Kidney capillary endothelial cell (primary cell): ENCODE measurements around the gene FBLN2.
A peak's percentile ranks its signal among the peaks of the same experiment; 100 is the strongest.

ENCODE experiments used
- DNase-seq: peaks from one replicate; pipeline ENCODE4 v3.0.0-alpha.2; 2018; ENCODE audit warnings: low spot score

FBLN2 gene

GRCh38 chr3:13532085-13532484 is 16.8 kb upstream of the FBLN2 start:
- DNase-seq: no peak

DNA sequence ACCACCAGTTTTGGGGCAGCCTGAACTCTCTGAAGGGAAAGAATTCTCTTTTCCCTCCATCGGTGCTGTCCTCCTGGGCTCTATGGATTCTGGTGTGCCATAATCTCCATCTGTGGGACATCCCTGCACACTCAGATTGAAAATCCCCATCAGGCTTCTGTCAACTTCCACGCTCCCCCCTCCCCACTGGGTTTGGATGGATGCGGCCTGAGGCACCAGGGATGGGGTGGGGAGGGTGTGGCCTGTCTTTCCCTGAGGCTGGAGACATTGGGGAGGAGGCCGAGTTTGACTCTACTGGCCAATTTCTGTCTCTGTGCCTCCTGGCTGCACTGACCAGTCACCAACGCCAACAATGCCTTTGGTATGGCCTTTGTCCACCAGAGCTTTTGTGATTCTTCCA is 16.3 kb upstream of the FBLN2 start:
- no peak for DNase-seq

- no peak for DNase-seq
Observed at GRCh38 chr3:13533885-13534301, 15.0 kb upstream of the FBLN2 start.

DNA sequence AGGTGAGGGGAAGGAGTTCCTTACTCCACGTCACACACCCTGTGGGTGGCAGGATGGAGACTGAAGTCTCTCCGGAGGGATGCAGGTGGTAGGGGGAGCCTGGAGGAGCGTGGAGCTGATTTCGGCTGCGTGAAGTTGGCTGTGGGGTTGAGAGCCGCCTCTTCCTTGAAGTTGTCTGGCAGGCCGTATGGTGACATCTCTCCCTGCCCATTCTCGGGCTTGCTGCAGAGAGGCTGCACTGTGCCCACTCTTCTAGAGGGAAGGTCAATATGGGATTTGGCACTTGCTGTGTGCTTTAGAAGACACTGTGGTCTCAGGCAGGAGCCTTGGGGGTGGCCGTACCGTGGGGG is 13.4 kb upstream of the FBLN2 start:
- no peak for DNase-seq

GRCh38 chr3:13535905-13536304 is 13.0 kb upstream of the FBLN2 start:
- no peak for DNase-seq

DNA sequence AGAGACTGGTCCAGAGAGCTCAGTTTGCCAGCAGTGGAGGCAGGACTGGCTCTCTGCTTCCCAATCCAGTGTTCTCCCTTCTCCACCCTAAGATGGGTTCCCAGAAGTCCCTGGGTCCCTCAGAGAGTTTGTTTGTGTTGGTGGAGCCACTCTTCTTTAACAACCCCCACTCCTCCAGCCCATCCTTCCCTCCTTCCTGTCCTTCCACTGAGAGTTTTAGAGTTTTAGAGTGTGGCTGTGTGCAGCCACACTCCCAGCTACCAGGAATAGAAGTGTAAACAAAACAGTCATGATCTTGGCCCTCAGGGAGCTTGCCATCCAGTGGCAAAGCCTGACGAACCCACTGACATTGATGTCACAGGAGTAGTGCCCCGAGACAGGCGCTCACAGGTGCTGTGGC is 12.5 kb upstream of the FBLN2 start:
- no peak for DNase-seq

DNA sequence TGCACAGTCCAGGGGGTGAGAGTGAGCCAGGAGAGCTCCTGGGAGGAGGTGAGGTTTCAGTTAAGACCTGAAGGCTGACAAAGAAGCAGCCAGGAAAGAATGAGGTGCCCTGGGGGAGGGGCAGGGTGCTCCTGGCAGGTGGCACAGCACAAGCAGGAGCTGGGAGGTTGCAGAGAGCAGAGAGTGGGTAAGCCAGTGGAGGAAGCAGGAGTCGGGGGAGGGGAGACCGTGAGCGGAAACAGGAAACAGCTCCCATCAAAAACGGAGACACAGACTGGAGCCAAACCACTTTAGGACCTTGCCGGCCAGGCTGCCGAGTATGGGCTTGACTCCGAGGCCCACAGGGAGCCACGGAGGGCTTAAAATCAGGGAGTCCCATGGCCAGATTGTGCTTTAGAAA is 12.1 kb upstream of the FBLN2 start:
- DNase-seq: peak; percentile 7

- no peak for DNase-seq
Observed at GRCh38 chr3:13537244-13537908, 11.5 kb upstream of the FBLN2 start.

DNA sequence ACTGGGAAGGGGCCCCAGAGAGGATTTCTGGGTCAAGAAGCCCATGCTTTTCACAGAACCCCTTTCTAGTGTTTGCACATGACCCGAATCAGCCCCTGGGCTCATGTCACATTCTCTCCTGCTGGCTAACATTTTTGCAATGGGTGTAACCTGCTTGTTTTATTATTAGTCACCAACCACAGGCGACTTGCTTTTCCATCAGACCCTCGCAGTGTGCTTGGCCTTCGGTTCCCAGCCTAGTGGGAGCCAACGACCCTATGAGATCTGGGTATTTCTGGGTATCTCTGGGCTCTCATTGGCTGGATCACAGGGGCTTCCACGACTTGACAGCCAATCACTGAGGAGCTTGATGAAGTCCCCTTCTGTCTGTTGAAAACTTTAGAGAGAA is 11.0 kb upstream of the FBLN2 start:
- no peak for DNase-seq

- no peak for DNase-seq
Observed at GRCh38 chr3:13538520-13539291, 10.2 kb upstream of the FBLN2 start.

DNA sequence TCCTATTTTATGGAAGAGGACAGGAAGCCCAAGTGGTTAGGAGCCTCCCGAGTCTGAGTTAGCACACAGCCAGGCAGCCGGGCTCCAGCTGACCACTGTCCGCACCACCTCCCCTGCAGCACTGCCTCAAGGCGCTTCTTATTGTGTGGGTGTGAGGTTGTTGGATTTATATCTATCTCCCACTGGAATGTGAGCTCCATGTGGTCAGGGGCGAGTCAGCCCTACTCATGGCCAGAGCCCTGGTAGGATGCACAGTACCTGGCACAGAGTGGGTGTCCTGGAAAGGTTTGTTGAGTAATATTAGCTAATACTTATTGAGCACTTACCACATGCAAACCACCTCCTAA is 9.7 kb upstream of the FBLN2 start:
- DNase-seq: no peak

DNA sequence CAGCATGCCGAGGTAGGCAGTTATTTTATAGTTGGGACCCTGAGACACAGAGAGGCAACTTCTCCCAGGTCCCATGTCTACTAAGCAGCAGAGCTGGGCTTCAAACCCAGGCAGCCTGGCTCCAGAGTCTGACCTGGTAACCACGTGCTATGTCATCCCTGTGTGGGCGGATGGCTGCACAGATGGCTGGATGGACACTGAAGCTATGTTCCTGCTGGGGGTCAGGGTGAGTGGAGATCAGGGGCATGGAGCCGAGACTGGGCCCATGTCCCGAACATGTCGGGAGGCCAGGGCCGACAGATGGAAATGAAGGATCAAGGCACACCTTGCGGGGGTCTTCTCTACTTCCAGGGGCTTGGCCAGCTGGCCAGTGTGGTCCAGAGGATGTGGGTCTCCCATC is 9.3 kb upstream of the FBLN2 start:
- DNase-seq: no peak

GRCh38 chr3:13540297-13540995 is 8.5 kb upstream of the FBLN2 start:
- DNase-seq: no peak

DNA sequence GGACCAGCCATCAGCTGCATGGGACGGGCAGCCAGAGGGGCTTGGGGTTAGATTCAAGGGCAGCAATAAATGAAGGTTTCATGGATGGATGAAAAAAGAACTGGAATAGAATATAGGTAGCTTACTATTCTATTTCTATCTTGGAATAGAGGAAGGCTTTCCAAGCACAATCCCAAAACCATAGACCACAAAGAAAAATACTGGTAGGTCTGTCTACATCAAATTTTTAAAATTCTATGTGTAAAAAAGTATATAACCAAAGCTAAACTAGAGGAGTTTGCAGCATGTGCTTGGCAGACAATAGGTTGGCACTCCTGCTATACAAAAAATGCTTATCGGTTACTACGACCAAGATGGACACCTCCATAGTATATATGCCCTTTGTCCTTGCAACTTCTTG is 7.2 kb upstream of the FBLN2 start:
- DNase-seq: no peak

DNA sequence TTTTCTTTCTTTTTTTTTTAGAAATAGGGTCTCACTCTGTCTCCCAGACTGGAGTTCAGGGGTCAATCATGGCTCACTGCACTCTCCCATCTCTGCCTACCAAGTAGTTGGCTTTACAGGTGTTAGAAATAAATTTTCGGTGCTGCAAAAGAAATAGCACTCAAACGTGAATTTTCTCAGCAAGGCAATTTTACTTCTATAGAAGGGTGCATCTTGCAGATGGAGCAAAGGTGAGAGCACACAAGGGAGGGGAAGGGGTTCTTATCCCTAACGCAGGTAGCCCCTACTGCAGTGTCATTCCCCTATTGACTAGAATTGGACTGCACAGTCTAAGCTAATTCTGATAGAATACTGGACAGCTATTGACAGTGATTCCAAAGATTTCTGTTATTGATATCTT is 6.8 kb upstream of the FBLN2 start:
- DNase-seq: no peak

DNA sequence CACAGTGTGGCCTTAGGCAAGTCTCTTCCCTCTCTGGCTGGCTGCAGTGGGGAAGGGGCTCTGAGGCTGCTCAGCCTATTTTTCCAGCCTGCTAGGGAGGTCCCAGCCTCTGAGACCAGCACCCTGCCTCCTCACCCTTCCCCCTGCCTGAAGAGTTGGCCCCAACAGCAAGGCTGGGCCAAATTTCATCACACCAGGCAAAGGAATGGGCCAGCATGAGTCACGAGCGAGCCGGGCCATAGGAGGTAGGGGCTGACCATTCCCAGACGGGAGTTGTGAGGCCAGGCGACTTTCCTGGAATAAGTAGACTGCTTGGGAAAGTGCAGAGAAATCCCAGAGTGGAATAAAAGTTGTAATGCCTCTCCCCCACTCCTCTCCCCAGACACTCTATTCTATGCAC is 5.7 kb upstream of the FBLN2 start:
- no peak for DNase-seq

GRCh38 chr3:13544293-13544831 is 4.6 kb upstream of the FBLN2 start:
- DNase-seq: no peak

DNA sequence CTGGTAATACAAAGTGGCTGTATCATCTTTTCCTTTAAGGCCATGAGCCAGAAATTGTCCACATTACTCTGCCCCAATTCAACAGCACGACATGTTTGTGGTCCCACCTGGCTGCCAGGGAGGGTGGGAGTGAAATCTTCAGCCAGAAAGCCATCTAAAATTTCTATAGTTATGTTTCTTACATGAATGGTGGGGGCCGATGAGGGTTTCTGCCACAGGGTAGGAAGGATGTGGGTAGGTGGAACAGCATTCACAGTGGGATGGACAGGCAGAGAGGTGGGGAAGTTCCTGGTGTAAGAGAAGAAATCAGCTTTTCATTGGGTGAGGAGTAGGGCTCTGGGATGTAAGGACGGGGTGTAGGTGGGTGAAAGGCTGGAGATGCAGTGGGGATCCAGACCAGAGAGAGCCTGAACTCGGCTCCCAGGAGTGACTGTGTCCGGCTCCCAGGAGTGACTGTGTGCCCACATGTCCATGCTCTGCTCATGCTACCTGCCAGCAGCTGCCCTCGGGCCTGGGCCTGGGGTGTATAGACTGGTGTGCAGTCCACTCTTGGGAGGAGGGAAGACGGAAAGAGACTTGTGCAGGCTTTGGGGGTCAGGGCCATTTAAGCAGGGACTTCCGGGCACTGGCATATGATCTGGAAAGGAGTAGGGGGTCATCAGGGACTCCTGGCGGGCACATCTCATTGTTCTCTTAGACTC is 3.8 kb upstream of the FBLN2 start:
- DNase-seq: no peak

- no peak for DNase-seq
Observed at GRCh38 chr3:13545952-13546454, 2.9 kb upstream of the FBLN2 start.

DNA sequence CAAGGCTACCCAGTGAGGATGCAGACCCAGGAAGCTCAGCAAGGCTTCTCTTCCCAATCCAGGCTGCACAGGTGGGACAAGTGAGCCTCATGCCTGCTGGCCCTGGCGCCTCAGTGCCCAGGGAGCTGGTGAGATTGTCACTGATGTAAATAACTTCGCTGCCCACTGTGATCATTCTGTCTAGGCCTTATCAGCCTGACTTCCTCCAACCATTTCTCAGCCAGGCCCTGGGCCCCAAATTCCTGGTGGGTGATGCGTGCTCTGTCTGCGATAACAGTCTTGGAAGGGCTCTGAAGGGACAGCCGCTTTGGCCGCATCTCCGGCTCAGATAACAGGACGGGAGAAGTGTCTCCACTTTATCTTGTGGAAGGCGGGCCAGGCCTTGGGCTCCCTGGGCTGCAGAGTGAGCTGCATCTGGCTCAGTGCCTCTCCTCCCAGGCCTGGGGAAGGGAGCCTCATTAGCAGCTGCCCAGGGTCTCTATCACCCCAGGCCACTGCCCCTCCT is 2.2 kb upstream of the FBLN2 start:
- DNase-seq: no peak

DNA sequence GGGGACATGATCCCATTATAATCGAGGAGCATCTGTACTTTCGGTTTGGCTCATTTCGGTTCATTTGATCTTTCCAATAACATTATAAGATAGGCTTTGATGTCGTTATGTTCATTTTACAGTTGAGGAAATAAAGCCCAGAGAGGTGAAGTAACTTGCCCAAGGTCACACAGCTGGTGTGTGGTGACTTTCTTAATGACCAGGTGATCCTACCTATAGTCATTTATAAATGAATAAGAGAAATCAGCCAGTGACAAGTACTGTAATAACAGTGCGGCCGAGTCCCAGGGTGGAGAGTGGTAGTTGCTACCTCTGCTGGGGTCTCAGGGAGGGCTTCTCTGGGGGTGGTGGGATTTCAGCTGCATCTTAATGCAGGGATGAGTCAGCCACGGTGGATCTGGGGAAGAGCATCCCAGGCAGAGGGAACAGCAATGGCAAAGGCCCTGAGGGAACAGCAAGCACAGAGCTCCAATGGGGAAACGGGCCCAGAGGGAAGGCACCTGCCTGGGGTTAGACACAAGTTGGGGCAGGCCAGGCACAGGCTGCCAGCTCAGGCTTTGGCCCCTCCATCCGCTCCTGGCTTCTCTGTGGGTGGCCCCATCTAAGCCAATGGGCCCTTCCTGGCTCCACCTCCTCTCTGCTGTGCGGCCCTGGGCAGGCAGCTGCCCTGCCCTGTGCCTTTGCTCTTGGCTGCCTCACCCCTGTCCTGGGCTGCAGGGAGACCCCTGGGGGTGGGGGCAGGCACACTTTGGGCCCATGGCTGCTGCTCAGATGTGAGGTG is 1.1 kb upstream of the FBLN2 start:
- DNase-seq: no peak
